Measurements from ENCODE around the gene DUSP21.

DUSP21 gene

GRCh38 chrX:44878780-44879179, 35.0 kb downstream of the DUSP21 start:
- no peak overlapping the region for H2BK5ac ChIP-seq (ENCODE audit: low read length)
- H3K4me1 ChIP-seq (ENCODE audit: control insufficient read depth, low read depth, low read length) = no peaks in the 10 kb centered on the region
- WGBS (ENCODE audit: extremely low coverage, insufficient coverage, low lambda C conversion rate) = no CpG with 5 or more reads among the region's 8 CpGs
- no peak overlapping the region for H2BK15ac ChIP-seq (replicated peaks; ENCODE audit: low read depth)
- no peaks in the 10 kb centered on the region for H3K27me3 ChIP-seq (ENCODE audit: insufficient read depth, low read length, poor library complexity)
- no peak overlapping the region for H3K4me3 ChIP-seq (ENCODE audit: low read length)
- H3K18ac ChIP-seq (ENCODE audit: low read length) = no peak overlapping the region
- no peak overlapping the region for H4K5ac ChIP-seq (ENCODE audit: low read length)
- no peak overlapping the region for H3K56ac ChIP-seq (ENCODE audit: low read length)
- H3K79me2 ChIP-seq (ENCODE audit: control insufficient read depth, insufficient read depth, low read length) = peaks cover 61% of the 10 kb centered on the region
- H3K4ac ChIP-seq (ENCODE audit: low read depth, low read length) = no peak overlapping the region
- H3K9ac ChIP-seq (ENCODE audit: low read length) = no peak overlapping the region
- no peaks in the 10 kb centered on the region for H3K79me1 ChIP-seq (ENCODE audit: low read length)
- H3K36me3 ChIP-seq (ENCODE audit: control insufficient read depth, insufficient read depth, low read length) = no peaks in the 10 kb centered on the region
- DNase-seq = no peak
- H3K4me2 ChIP-seq (ENCODE audit: low read length) = no peak overlapping the region
- no peak overlapping the region for H2AK5ac ChIP-seq (ENCODE audit: low read length)
- H2BK120ac ChIP-seq (ENCODE audit: low read depth, low read length) = no peak overlapping the region
- H3K23ac ChIP-seq (ENCODE audit: low read length) = no peak overlapping the region
- H4K8ac ChIP-seq (ENCODE audit: low read depth, low read length) = no peak overlapping the region
- no peak overlapping the region for H3K27ac ChIP-seq (ENCODE audit: low read depth, low read length)

GRCh38 chrX:44881549-44881948, 37.7 kb downstream of the DUSP21 start:
- H3K4me3 ChIP-seq (ENCODE audit: low read length) = no peak overlapping the region
- no peak overlapping the region for H3K56ac ChIP-seq (ENCODE audit: low read length)
- H2BK120ac ChIP-seq (ENCODE audit: low read depth, low read length) = no peak overlapping the region
- no peak overlapping the region for H2BK5ac ChIP-seq (ENCODE audit: low read length)
- H2BK15ac ChIP-seq (replicated peaks; ENCODE audit: low read depth) = no peak overlapping the region
- no peak overlapping the region for H3K4ac ChIP-seq (ENCODE audit: low read depth, low read length)
- H3K27me3 ChIP-seq (ENCODE audit: insufficient read depth, low read length, poor library complexity) = no peaks in the 10 kb centered on the region
- no peak overlapping the region for H4K8ac ChIP-seq (ENCODE audit: low read depth, low read length)
- WGBS (ENCODE audit: extremely low coverage, insufficient coverage, low lambda C conversion rate) = no CpG with 5 or more reads among the region's 10 CpGs
- no peak overlapping the region for H3K4me2 ChIP-seq (ENCODE audit: low read length)
- H3K4me1 ChIP-seq (ENCODE audit: control insufficient read depth, low read depth, low read length) = no peaks in the 10 kb centered on the region
- H3K23ac ChIP-seq (ENCODE audit: low read length) = no peak overlapping the region
- H4K5ac ChIP-seq (ENCODE audit: low read length) = no peak overlapping the region
- H3K36me3 ChIP-seq (ENCODE audit: control insufficient read depth, insufficient read depth, low read length) = no peaks in the 10 kb centered on the region
- peaks cover 60% of the 10 kb centered on the region for H3K79me2 ChIP-seq (ENCODE audit: control insufficient read depth, insufficient read depth, low read length)
- H3K9ac ChIP-seq (ENCODE audit: low read length) = no peak overlapping the region
- no peak for DNase-seq
- no peaks in the 10 kb centered on the region for H3K79me1 ChIP-seq (ENCODE audit: low read length)
- no peak overlapping the region for H3K18ac ChIP-seq (ENCODE audit: low read length)
- H2AK5ac ChIP-seq (ENCODE audit: low read length) = no peak overlapping the region
- no peak overlapping the region for H3K27ac ChIP-seq (ENCODE audit: low read depth, low read length)

GRCh38 chrX:44882635-44883034, 38.8 kb downstream of the DUSP21 start:
- Histone ChIP-seq H3K56ac (ENCODE audit: low read length) (no peak overlapping the region), H3K27ac (ENCODE audit: low read depth, low read length) (no peak overlapping the region), H2AK5ac (ENCODE audit: low read length) (no peak overlapping the region), H3K23ac (ENCODE audit: low read length) (no peak overlapping the region), H3K27me3 (ENCODE audit: insufficient read depth, low read length, poor library complexity) (no peaks in the 10 kb centered on the region), H3K79me2 (ENCODE audit: control insufficient read depth, insufficient read depth, low read length) (peaks cover 66% of the 10 kb centered on the region), H3K4me2 (ENCODE audit: low read length) (no peak overlapping the region), H3K79me1 (ENCODE audit: low read length) (no peaks in the 10 kb centered on the region), H2BK15ac (replicated peaks; ENCODE audit: low read depth) (no peak overlapping the region), H4K8ac (ENCODE audit: low read depth, low read length) (no peak overlapping the region), H3K4me3 (ENCODE audit: low read length) (no peak overlapping the region), H2BK120ac (ENCODE audit: low read depth, low read length) (no peak overlapping the region), H3K36me3 (ENCODE audit: control insufficient read depth, insufficient read depth, low read length) (no peaks in the 10 kb centered on the region), H3K18ac (ENCODE audit: low read length) (no peak overlapping the region), H2BK5ac (ENCODE audit: low read length) (no peak overlapping the region), H3K4ac (ENCODE audit: low read depth, low read length) (no peak overlapping the region), H3K4me1 (ENCODE audit: control insufficient read depth, low read depth, low read length) (no peaks in the 10 kb centered on the region), H3K9ac (ENCODE audit: low read length) (no peak overlapping the region), H4K5ac (ENCODE audit: low read length) (no peak overlapping the region)
- DNase-seq = no peak

- Histone ChIP-seq H3K79me2 (ENCODE audit: control insufficient read depth, insufficient read depth, low read length) (peaks cover 66% of the 10 kb centered on the region), H3K4me1 (ENCODE audit: control insufficient read depth, low read depth, low read length) (no peaks in the 10 kb centered on the region), H3K27me3 (ENCODE audit: insufficient read depth, low read length, poor library complexity) (no peaks in the 10 kb centered on the region), H3K18ac (ENCODE audit: low read length) (no peak overlapping the region), H2AK5ac (ENCODE audit: low read length) (no peak overlapping the region), H4K5ac (ENCODE audit: low read length) (no peak overlapping the region), H3K79me1 (ENCODE audit: low read length) (no peaks in the 10 kb centered on the region), H3K4ac (ENCODE audit: low read depth, low read length) (no peak overlapping the region), H3K4me2 (ENCODE audit: low read length) (no peak overlapping the region), H3K27ac (ENCODE audit: low read depth, low read length) (no peak overlapping the region), H2BK120ac (ENCODE audit: low read depth, low read length) (no peak overlapping the region), H3K23ac (ENCODE audit: low read length) (no peak overlapping the region), H3K9ac (ENCODE audit: low read length) (no peak overlapping the region), H3K56ac (ENCODE audit: low read length) (no peak overlapping the region), H2BK15ac (replicated peaks; ENCODE audit: low read depth) (no peak overlapping the region), H3K4me3 (ENCODE audit: low read length) (no peak overlapping the region), H2BK5ac (ENCODE audit: low read length) (no peak overlapping the region), H4K8ac (ENCODE audit: low read depth, low read length) (no peak overlapping the region), H3K36me3 (ENCODE audit: control insufficient read depth, insufficient read depth, low read length) (no peaks in the 10 kb centered on the region)
- no peak for DNase-seq
- WGBS (ENCODE audit: extremely low coverage, insufficient coverage, low lambda C conversion rate) = no CpG with 5 or more reads among the region's 4 CpGs
Measured at GRCh38 chrX:44884944-44885343, 41.1 kb downstream of the DUSP21 start.

- no peak overlapping the region for H3K18ac ChIP-seq (ENCODE audit: low read length)
- no peak overlapping the region for H4K5ac ChIP-seq (ENCODE audit: low read length)
- peaks cover 51% of the 10 kb centered on the region for H3K79me2 ChIP-seq (ENCODE audit: control insufficient read depth, insufficient read depth, low read length)
- H3K4me1 ChIP-seq (ENCODE audit: control insufficient read depth, low read depth, low read length) = no peaks in the 10 kb centered on the region
- no peak overlapping the region for H2BK15ac ChIP-seq (replicated peaks; ENCODE audit: low read depth)
- no peak overlapping the region for H3K4me2 ChIP-seq (ENCODE audit: low read length)
- H3K9ac ChIP-seq (ENCODE audit: low read length) = no peak overlapping the region
- H3K4ac ChIP-seq (ENCODE audit: low read depth, low read length) = no peak overlapping the region
- H3K23ac ChIP-seq (ENCODE audit: low read length) = no peak overlapping the region
- H3K27ac ChIP-seq (ENCODE audit: low read depth, low read length) = no peak overlapping the region
- H3K79me1 ChIP-seq (ENCODE audit: low read length) = no peaks in the 10 kb centered on the region
- H2BK5ac ChIP-seq (ENCODE audit: low read length) = no peak overlapping the region
- no peak overlapping the region for H4K8ac ChIP-seq (ENCODE audit: low read depth, low read length)
- no peaks in the 10 kb centered on the region for H3K27me3 ChIP-seq (ENCODE audit: insufficient read depth, low read length, poor library complexity)
- H3K4me3 ChIP-seq (ENCODE audit: low read length) = no peak overlapping the region
- H3K36me3 ChIP-seq (ENCODE audit: control insufficient read depth, insufficient read depth, low read length) = no peaks in the 10 kb centered on the region
- no peak overlapping the region for H3K56ac ChIP-seq (ENCODE audit: low read length)
- no peak for DNase-seq
- no peak overlapping the region for H2BK120ac ChIP-seq (ENCODE audit: low read depth, low read length)
- WGBS (ENCODE audit: extremely low coverage, insufficient coverage, low lambda C conversion rate) = no CpG with 5 or more reads among the region's 1 CpG
- no peak overlapping the region for H2AK5ac ChIP-seq (ENCODE audit: low read length)
Measured at GRCh38 chrX:44889824-44890223, 46.0 kb downstream of the DUSP21 start.

- Histone ChIP-seq H3K36me3 (ENCODE audit: control insufficient read depth, insufficient read depth, low read length) (no peaks in the 10 kb centered on the region), H2BK120ac (ENCODE audit: low read depth, low read length) (no peak overlapping the region), H2BK15ac (replicated peaks; ENCODE audit: low read depth) (no peak overlapping the region), H3K79me2 (ENCODE audit: control insufficient read depth, insufficient read depth, low read length) (peaks cover 49% of the 10 kb centered on the region), H3K56ac (ENCODE audit: low read length) (no peak overlapping the region), H3K9ac (ENCODE audit: low read length) (no peak overlapping the region), H3K79me1 (ENCODE audit: low read length) (no peaks in the 10 kb centered on the region), H4K8ac (ENCODE audit: low read depth, low read length) (no peak overlapping the region), H3K4me3 (ENCODE audit: low read length) (no peak overlapping the region), H3K18ac (ENCODE audit: low read length) (no peak overlapping the region), H3K4ac (ENCODE audit: low read depth, low read length) (no peak overlapping the region), H3K23ac (ENCODE audit: low read length) (no peak overlapping the region), H3K27ac (ENCODE audit: low read depth, low read length) (no peak overlapping the region), H3K27me3 (ENCODE audit: insufficient read depth, low read length, poor library complexity) (no peaks in the 10 kb centered on the region), H2BK5ac (ENCODE audit: low read length) (no peak overlapping the region), H3K4me1 (ENCODE audit: control insufficient read depth, low read depth, low read length) (no peaks in the 10 kb centered on the region), H3K4me2 (ENCODE audit: low read length) (no peak overlapping the region), H2AK5ac (ENCODE audit: low read length) (no peak overlapping the region), H4K5ac (ENCODE audit: low read length) (no peak overlapping the region)
- WGBS (ENCODE audit: extremely low coverage, insufficient coverage, low lambda C conversion rate) = no CpG with 5 or more reads among the region's 3 CpGs
- DNase-seq = no peak
Measured at GRCh38 chrX:44890247-44890646, 46.4 kb downstream of the DUSP21 start.
